Calu3 (cell line): ENCODE measurements around the gene SULT4A1. TPM values are rescaled to one million over a fixed set of nuclear protein-coding genes. Genes with fewer than 3 reads are reported as not detected.

Experiments
- BruUV-seq: library from RNA; stranded (reverse); fragments of 400-500 nt; replicated peaks from 2 replicates; lab custom pipeline; 2021; lab: Mats Ljungman, UMichigan
- CTCF ChIA-PET: fragments of 300-600 bp; sonication (Branson Sonifier 250); formaldehyde crosslinking; loops from one replicate; lab custom pipeline; 2022; ENCODE audit warnings: antibody characterized with exemption; lab: Charles Lee
- DNase-seq: peaks from one replicate; pipeline ENCODE4 v3.0.0; 2022
- H3K27ac Mint-ChIP-seq: one replicate; pipeline ENCODE4 v1.8.0; 2022; ENCODE audit warnings: mixed read lengths; ENCODE audit not compliant: unreplicated experiment
- H3K27me3 Mint-ChIP-seq: one replicate; pipeline ENCODE4 v1.8.0; 2022; ENCODE audit warnings: mixed read lengths; ENCODE audit not compliant: unreplicated experiment
- H3K36me3 Mint-ChIP-seq: one replicate; pipeline ENCODE4 v1.8.0; 2022; ENCODE audit warnings: mild to moderate bottlenecking, moderate library complexity, mixed read lengths; ENCODE audit not compliant: insufficient read depth, unreplicated experiment
- H3K4me1 Mint-ChIP-seq: one replicate; pipeline ENCODE4 v1.8.0; 2022; ENCODE audit warnings: mild to moderate bottlenecking, low read depth, mixed read lengths; ENCODE audit not compliant: unreplicated experiment
- H3K4me3 Mint-ChIP-seq: one replicate; pipeline ENCODE4 v1.8.0; 2022; ENCODE audit warnings: mild to moderate bottlenecking, low read depth, moderate library complexity, mixed read lengths; ENCODE audit not compliant: unreplicated experiment
- H3K9me3 Mint-ChIP-seq: one replicate; pipeline ENCODE4 v1.8.0; 2022; ENCODE audit warnings: low read depth, mixed read lengths; ENCODE audit not compliant: unreplicated experiment
- CTCF ChIP-seq: fragments of 200-600 bp; IDR thresholded peaks from one replicate; pipeline ENCODE4 v1.8.0; 2022; ENCODE audit warnings: antibody characterized with exemption; ENCODE audit not compliant: unreplicated experiment
- intact Hi-C: fragments of 100-400 bp; cut with micrococcal nuclease; formaldehyde crosslinking; loops from one replicate; pipeline ENCODE4 v1.10.0; 2022; ENCODE audit not compliant: unreplicated experiment
- total RNA-seq: library from RNA; stranded (reverse); gene quantifications from 2 replicates; pipeline ENCODE4 v1.2.3, GENCODE V29; 2022

Gene SULT4A1
- total RNA-seq, 1 experiment from 2014 or later, result 9.1 TPM

DNA sequence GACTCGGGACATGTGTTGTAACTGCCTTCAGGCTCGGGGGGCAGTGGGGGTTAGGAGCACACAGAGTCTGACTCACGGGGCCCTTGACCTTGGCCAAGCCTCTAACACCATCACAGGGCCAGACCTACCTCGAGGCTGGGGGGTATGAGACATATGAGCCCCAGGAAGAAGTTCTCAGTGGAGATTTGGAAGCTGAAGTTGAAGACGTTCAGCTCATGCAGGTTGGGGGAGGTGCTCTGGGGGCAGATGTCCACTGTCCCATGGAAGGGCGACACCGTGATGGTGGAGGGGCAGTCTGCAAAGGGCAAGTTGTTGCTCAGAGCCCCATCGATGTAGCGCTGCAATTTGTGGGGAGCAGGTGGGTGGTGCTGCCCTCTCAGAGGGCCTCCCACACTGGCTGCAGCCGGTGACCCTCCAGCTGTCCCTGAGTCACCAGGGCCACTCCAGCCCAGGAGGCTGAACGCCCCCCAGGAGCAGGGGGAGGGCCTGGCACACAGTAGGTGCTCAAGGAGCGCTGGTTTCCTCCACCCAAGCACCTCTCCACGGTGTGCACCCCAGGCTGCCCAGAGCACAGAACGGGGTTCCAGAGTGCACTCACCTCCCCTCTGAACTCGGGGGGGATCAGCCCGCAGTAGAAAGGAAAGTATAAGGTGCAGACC is 27.0 kb upstream of the SULT4A1 start:
- CTCF ChIA-PET, result interaction anchor here (0.8 to 2.9 kb wide), 3 partner anchors 34 to 738 kb away, joined by 3 to 33 read pairs (median 5); partner anchors contain the start of gene PNPLA3
- Mint-ChIP-seq H3K27ac (no peak overlapping the region), H3K27me3 (peaks cover 87% of the 10 kb centered on the region), H3K9me3 (no peaks in the 10 kb centered on the region), H3K36me3 (peaks cover 4% of the 10 kb centered on the region), H3K4me1 (no peaks in the 10 kb centered on the region), H3K4me3 (no peak overlapping the region)
- no TSS peak for BruUV-seq
- intact Hi-C loops, result no loop called here
- TF ChIP-seq CTCF, result no peak
- DNase-seq, result no peak

DNA sequence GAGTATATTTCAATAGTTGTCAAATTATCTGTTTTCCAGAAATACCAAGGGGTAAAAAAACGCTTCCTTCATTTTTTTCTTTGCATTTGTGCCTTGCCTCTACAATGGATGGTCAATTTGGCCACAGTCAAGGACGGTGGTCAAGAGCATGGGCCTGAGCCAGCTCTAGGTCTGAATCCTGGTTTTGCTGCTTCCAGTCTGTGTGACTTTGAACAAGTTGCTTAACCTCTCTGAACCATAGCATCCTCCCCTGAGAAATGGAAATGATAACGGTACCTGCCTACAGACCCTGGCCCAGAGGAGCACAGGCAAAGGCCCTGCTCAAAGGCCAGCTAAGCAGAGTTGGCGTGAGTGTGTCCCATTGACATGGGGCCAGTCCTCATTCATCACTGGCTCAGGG is 26.4 kb upstream of the SULT4A1 start:
- no peak for TF ChIP-seq CTCF
- Mint-ChIP-seq H3K4me3 (no peak overlapping the region), H3K4me1 (no peaks in the 10 kb centered on the region), H3K36me3 (peaks cover 4% of the 10 kb centered on the region), H3K27me3 (peaks cover 84% of the 10 kb centered on the region), H3K9me3 (no peaks in the 10 kb centered on the region), H3K27ac (no peak overlapping the region)
- no peak for DNase-seq
- CTCF ChIA-PET, result interaction anchor here (2.9 kb wide), 1 partner anchor 57 kb away, joined by 33 read pairs; no protein-coding TSS in a partner anchor
- intact Hi-C loops, result no loop called here
- no TSS peak for BruUV-seq

- Mint-ChIP-seq H3K4me1 (no peaks in the 10 kb centered on the region), H3K9me3 (no peaks in the 10 kb centered on the region), H3K27ac (no peak overlapping the region), H3K36me3 (peaks cover 4% of the 10 kb centered on the region), H3K27me3 (peaks cover 84% of the 10 kb centered on the region), H3K4me3 (no peak overlapping the region)
- intact Hi-C loops, result no loop called here
- CTCF ChIA-PET, result interaction anchor here (1.8 kb wide), 1 partner anchor 58 kb away, joined by 6 read pairs; no protein-coding TSS in a partner anchor
- no peak for TF ChIP-seq CTCF
- no TSS peak for BruUV-seq
- no peak for DNase-seq
These were observed 25.1 kb upstream of the SULT4A1 start for GRCh38 chr22:43887391-43887790.

- DNase-seq, result no peak
- intact Hi-C loops, result no loop called here
- Mint-ChIP-seq H3K4me3 (no peak overlapping the region), H3K4me1 (no peaks in the 10 kb centered on the region), H3K9me3 (no peaks in the 10 kb centered on the region), H3K36me3 (peaks cover 4% of the 10 kb centered on the region), H3K27ac (no peak overlapping the region), H3K27me3 (peaks cover 77% of the 10 kb centered on the region)
- TF ChIP-seq CTCF, result no peak
- CTCF ChIA-PET, result interaction anchor here (0.7 to 1.8 kb wide), 3 partner anchors 55 to 63 kb away, joined by 3 to 6 read pairs (median 3); no protein-coding TSS in a partner anchor
- BruUV-seq, result no TSS peak
These were observed 23.9 kb upstream of the SULT4A1 start for GRCh38 chr22:43886231-43886630.
